ENCODE results near the gene KLHDC7B. TPM values are rescaled to one million over a fixed set of nuclear protein-coding genes. Genes with fewer than 3 reads are reported as not detected.

Gene KLHDC7B
- total RNA-seq, 1 experiment from 2014 or later = 1.8 TPM

DNA sequence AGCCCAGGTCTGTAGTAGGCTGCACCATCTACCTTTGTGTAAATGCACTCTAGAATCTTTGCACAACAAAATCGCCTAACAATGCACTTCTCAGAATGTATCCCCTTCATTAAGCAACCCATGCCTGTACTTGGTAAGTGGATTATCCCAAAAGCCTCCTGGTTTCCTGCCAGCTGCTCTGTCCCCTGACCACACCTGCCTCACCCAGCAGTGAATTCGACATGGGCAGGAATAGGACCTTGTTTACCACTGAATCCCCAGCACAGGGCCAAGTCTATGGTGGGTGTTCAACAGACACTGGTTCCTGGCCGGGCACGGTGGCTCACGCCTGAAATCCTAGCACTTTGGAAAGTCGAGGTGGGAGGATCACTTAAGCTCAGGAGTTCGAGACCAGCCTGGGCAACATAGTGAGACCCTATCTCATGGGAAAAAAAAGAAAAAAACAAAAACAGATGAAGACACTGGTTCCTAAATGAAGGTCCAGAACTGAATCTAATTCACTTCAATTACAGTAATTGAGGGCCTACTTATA, 22.1 kb downstream of the KLHDC7B start:
- intact Hi-C loops (cut with micrococcal nuclease; ENCODE audit: unreplicated experiment) = no loop called here
- in situ Hi-C loops (cut with HindIII; ENCODE audit: low pct_unique_long_range_greater_than_20kb, low sequenced_read_pairs) = no loop called here
- Histone ChIP-seq H3K4me1 (ENCODE audit: control insufficient read depth, insufficient read depth, low read length) (0 out of 2 replicates have a peak, but pooled peaks cover 4% of the 10 kb centered on the region), H3K4me3 (ENCODE audit: low read depth in 2 of 2, low read length in 2 of 2) (no peak overlapping the region), H3K27ac (ENCODE audit: low read length) (no peak overlapping the region), H3K27me3 (ENCODE audit: control insufficient read depth, insufficient read depth, low read length) (no peaks in the 10 kb centered on the region), H3K36me3 (ENCODE audit: control insufficient read depth, insufficient read depth, low read length) (no peaks in the 10 kb centered on the region), H3K9me3 (ENCODE audit: control insufficient read depth, insufficient read depth, low read depth, low read length) (no peaks in the 10 kb centered on the region)
- BruUV-seq (replicated peaks) = no TSS peak
- POLR2A ChIA-PET = no interaction called here
- no peak for TF ChIP-seq SIN3A (IDR thresholded peaks at IDR 0.05; ENCODE audit: borderline replicate concordance, insufficient read depth, low read depth, low read length)
- TF ChIP-seq, protein P1, sequence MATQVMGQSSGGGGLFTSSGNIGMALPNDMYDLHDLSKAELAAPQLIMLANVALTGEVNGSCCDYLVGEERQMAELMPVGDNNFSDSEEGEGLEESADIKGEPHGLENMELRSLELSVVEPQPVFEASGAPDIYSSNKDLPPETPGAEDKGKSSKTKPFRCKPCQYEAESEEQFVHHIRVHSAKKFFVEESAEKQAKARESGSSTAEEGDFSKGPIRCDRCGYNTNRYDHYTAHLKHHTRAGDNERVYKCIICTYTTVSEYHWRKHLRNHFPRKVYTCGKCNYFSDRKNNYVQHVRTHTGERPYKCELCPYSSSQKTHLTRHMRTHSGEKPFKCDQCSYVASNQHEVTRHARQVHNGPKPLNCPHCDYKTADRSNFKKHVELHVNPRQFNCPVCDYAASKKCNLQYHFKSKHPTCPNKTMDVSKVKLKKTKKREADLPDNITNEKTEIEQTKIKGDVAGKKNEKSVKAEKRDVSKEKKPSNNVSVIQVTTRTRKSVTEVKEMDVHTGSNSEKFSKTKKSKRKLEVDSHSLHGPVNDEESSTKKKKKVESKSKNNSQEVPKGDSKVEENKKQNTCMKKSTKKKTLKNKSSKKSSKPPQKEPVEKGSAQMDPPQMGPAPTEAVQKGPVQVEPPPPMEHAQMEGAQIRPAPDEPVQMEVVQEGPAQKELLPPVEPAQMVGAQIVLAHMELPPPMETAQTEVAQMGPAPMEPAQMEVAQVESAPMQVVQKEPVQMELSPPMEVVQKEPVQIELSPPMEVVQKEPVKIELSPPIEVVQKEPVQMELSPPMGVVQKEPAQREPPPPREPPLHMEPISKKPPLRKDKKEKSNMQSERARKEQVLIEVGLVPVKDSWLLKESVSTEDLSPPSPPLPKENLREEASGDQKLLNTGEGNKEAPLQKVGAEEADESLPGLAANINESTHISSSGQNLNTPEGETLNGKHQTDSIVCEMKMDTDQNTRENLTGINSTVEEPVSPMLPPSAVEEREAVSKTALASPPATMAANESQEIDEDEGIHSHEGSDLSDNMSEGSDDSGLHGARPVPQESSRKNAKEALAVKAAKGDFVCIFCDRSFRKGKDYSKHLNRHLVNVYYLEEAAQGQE (IDR thresholded peaks at IDR 0.05; ENCODE audit: insufficient read depth in 1 of 2, low read depth in 2 of 2, low read length in 1 of 2) = no peak
- TF ChIP-seq TCF7L2 (IDR thresholded peaks at IDR 0.05; ENCODE audit: low read depth, low read length) = no peak
- TF ChIP-seq, protein P2, sequence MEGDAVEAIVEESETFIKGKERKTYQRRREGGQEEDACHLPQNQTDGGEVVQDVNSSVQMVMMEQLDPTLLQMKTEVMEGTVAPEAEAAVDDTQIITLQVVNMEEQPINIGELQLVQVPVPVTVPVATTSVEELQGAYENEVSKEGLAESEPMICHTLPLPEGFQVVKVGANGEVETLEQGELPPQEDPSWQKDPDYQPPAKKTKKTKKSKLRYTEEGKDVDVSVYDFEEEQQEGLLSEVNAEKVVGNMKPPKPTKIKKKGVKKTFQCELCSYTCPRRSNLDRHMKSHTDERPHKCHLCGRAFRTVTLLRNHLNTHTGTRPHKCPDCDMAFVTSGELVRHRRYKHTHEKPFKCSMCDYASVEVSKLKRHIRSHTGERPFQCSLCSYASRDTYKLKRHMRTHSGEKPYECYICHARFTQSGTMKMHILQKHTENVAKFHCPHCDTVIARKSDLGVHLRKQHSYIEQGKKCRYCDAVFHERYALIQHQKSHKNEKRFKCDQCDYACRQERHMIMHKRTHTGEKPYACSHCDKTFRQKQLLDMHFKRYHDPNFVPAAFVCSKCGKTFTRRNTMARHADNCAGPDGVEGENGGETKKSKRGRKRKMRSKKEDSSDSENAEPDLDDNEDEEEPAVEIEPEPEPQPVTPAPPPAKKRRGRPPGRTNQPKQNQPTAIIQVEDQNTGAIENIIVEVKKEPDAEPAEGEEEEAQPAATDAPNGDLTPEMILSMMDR (IDR thresholded peaks at IDR 0.05) = no peak
- no peak for TF ChIP-seq POLR2AphosphoS5 (IDR thresholded peaks at IDR 0.05; ENCODE audit: low read depth, low read length)
- CTCF ChIA-PET = no interaction called here
- ATAC-seq (no peak), DNase-seq (ENCODE audit: low read depth, low spot score) (no peak)

DNA sequence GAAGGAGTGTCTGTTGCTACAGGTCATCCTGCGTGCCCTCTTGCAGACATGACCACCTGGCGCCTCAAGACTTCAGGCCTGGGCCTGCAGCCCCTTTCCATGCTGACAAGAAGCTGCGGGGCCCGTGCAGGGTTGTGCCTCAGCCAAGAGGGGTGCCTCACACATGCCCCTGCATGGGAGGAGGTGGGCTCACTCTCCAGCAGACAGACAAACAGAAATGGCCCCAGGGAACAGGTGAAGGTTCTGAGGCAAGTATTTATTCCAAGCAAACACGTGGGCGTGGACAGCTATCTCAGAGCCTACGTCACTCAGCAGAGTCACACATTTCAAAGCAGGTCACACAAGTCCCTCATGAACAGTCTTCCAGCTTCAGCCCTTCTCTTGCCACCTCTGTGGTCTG, 22.9 kb downstream of the KLHDC7B start:
- BruUV-seq (replicated peaks) = no TSS peak
- Histone ChIP-seq H3K36me3 (ENCODE audit: control insufficient read depth, insufficient read depth, low read length) (no peaks in the 10 kb centered on the region), H3K9me3 (ENCODE audit: control insufficient read depth, insufficient read depth, low read depth, low read length) (no peaks in the 10 kb centered on the region), H3K27me3 (ENCODE audit: control insufficient read depth, insufficient read depth, low read length) (no peaks in the 10 kb centered on the region), H3K4me1 (ENCODE audit: control insufficient read depth, insufficient read depth, low read length) (0 out of 2 replicates have a peak, but pooled peaks cover 2% of the 10 kb centered on the region), H3K4me3 (ENCODE audit: low read depth in 2 of 2, low read length in 2 of 2) (no peak overlapping the region), H3K27ac (ENCODE audit: low read length) (no peak overlapping the region)
- no peak for DNase-seq (ENCODE audit: low read depth, low spot score)
- ATAC-seq = no peak
- in situ Hi-C loops (cut with HindIII; ENCODE audit: low pct_unique_long_range_greater_than_20kb, low sequenced_read_pairs) (no loop called here), intact Hi-C loops (cut with micrococcal nuclease; ENCODE audit: unreplicated experiment) (no loop called here)
- TF ChIP-seq, protein P1 (IDR thresholded peaks at IDR 0.05; ENCODE audit: insufficient read depth in 1 of 2, low read depth in 2 of 2, low read length in 1 of 2) = no peak
- TF ChIP-seq, protein P2 (IDR thresholded peaks at IDR 0.05) = no peak
- no peak for TF ChIP-seq TCF7L2 (IDR thresholded peaks at IDR 0.05; ENCODE audit: low read depth, low read length)
- no peak for TF ChIP-seq POLR2AphosphoS5 (IDR thresholded peaks at IDR 0.05; ENCODE audit: low read depth, low read length)
- TF ChIP-seq SIN3A (IDR thresholded peaks at IDR 0.05; ENCODE audit: borderline replicate concordance, insufficient read depth, low read depth, low read length) = no peak
- ChIA-PET POLR2A (no interaction called here), CTCF (interaction anchor here (0.6 kb wide), 1 partner anchor 639 kb away, joined by 3 read pairs; no protein-coding TSS in a partner anchor)

Data from Panc1 (cell line).